ENCODE data around the gene PLEKHA6. TPM values are rescaled to one million over a fixed set of nuclear protein-coding genes. Genes with fewer than 3 reads are reported as not detected.

PLEKHA6 gene
- total and polyA plus RNA-seq, 2 of the 4 experiments (the other 2 are of a cell fraction), result 8.2 to 19.9 TPM

- TF ChIP-seq, protein P1, sequence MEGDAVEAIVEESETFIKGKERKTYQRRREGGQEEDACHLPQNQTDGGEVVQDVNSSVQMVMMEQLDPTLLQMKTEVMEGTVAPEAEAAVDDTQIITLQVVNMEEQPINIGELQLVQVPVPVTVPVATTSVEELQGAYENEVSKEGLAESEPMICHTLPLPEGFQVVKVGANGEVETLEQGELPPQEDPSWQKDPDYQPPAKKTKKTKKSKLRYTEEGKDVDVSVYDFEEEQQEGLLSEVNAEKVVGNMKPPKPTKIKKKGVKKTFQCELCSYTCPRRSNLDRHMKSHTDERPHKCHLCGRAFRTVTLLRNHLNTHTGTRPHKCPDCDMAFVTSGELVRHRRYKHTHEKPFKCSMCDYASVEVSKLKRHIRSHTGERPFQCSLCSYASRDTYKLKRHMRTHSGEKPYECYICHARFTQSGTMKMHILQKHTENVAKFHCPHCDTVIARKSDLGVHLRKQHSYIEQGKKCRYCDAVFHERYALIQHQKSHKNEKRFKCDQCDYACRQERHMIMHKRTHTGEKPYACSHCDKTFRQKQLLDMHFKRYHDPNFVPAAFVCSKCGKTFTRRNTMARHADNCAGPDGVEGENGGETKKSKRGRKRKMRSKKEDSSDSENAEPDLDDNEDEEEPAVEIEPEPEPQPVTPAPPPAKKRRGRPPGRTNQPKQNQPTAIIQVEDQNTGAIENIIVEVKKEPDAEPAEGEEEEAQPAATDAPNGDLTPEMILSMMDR (conservative IDR thresholded peaks at IDR 0.05; ENCODE audit: low read depth, low read length), result no peak
- TF ChIP-seq FOS (IDR thresholded peaks at IDR 0.05; ENCODE audit: low read depth, low read length), result no peak
- TF ChIP-seq BHLHE40 (IDR thresholded peaks at IDR 0.05; ENCODE audit: low read depth, low read length), result no peak
These were observed 160.2 kb downstream of the PLEKHA6 start (continued) for GRCh38 chr1:204199579-204199978.

Data from IMR-90 (cell line).